GM19239 (cell line): ENCODE measurements around the gene BRPF1.

Experiments
- DNase-seq: peaks from one replicate; pipeline ENCODE4 v3.0.0; 2011; ENCODE audit warnings: low spot score; ENCODE audit not compliant: insufficient read length
- FAIRE-seq: peaks from 2 replicates; lab custom pipeline; 2011; peaks lifted over from hg19 to GRCh38; lab: Jason Lieb, UNC

The BRPF1 gene

DNA sequence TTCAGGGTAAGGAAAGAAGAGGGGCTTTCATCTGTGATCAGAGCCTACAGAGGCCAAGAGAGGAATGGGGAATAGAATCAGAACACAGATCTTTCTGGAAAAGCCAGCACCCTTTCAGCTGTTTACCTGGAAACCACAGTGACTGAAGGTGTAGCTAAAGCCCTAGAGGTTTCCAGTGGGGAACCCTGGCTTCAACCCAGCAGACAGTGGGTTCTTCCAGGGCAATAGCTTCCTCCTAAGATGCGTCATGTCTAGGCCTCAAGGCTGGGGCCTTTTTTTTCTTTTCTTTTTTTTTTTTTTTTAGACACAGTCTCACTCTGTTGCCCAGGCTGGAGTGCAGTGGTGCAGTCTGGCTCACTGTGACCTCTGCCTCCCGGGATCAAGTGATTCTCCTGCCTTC, 31.0 kb upstream of the BRPF1 start:
- FAIRE-seq (no peak), DNase-seq (no peak)

- FAIRE-seq (no peak), DNase-seq (no peak)
These were observed 30.5 kb upstream of the BRPF1 start for GRCh38 chr3:9701006-9701405.

DNA sequence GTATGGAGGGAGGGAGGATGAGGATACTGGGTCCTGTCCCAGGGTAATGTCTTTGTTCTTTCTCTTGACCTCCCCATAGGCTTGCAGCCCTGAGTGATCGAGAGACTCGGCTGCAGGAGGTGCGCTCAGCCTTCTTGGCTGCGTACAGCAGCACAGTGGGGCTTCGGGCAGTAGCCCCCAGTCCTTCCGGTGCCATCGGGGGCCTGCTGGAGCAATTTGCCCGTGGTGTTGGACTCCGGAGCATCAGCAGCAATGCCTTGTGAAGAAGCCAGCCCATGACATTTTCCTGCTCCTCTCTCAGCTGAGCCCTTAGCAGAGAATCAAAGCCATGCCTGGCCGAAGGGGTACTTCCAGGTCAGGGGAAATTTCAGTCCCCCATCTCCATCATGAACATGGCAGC, 29.8 kb upstream of the BRPF1 start:
- DNase-seq (no peak), FAIRE-seq (no peak)

DNA sequence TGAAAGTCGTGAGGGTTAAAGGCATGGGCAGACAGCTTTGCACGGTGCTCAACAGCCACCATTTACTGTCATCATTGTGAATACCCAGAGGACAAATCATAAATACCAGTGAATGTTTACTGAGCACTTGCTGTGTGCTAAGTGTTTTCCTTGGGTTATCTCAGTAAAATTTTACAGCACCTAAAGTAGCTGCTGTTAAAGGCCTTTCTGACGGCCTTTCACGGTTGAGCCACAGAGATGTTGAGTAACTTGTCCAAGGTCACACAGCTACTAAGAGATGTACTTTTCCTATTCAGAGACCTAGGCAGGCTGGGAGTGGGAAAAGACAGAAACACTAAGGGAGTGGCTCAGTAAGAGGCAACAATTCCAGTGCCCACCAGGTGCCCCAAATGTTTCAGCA, 28.3 kb upstream of the BRPF1 start:
- DNase-seq (no peak), FAIRE-seq (no peak)

- no peak for DNase-seq
- no peak for FAIRE-seq
These were observed 27.7 kb upstream of the BRPF1 start, which contains the start of gene CPNE9 for GRCh38 chr3:9703736-9704346. CPNE9 (plus strand) TSS chr3:9703833; CDS start chr3:9703997, 164 bp downstream.

DNA sequence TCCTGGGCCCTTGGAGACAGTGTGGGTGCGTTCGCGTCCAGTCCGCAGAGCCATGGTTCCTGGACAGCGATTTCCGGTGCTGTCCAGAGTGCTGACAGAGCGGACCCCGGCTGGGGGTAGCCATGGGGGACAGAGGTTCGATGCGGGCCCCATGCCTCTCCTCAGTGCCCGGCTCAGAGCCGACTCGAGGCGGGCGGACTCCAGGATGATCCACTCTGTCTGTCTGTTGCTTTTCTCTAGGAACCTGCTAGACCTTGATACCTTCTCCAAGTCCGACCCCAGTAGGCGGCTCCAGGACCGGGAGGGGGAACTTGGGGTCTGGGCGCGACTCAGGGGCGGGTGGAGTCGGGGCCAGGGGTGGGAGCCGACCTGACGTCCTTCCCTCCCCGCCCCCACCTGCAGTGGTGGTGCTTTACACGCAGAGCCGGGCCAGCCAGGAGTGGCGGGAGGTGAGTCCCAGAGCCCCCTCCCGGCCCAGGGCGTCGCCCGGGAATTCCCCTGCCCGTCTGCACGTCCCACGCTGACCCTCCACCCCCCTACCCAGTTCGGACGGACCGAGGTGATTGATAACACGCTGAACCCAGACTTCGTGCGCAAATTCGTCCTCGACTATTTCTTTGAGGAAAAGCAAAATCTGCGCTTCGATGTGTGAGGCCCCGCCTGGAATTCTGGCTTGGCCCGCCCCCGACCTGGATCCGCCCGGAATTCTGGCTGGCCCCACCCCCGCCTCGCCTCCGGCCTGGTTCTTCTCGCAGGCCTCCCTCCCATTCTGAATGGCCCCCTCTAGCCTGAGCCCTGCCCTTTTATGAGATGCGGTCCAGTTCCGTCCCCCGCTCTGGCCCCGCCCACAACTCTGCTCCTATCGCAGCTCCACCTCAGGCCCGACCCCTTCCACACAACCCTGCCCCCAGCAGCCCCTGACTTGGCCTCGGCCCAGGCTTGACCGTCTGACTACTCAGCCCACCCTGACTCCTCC, 26.9 kb upstream of the BRPF1 start:
- FAIRE-seq (no peak), DNase-seq (no peak)

DNA sequence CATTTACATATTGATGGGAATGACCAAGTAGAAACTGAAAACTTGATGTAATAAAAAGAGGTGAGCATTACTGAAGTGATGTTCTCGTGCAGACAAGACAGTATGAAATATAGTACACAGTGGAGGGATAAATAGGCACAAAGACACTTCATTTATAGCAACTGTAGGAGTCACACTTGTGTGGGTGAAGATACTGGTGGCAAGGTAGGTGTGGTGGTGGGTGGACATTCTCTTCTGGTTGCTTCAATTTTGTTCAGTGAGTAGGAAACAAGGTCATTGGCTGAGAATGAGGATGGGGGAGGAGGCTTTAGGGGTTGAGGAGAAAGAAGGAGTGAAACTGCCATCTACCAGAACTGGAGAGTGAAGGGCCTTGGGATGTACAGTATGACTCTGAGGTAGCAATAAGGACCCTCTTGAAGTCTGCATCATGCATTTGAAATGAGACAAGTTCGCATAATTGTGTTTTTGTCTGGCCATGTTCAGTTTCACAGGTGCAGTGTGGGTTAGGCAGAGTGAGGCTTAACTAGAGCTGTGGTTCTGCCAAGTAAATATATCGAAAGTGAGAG, 21.3 kb upstream of the BRPF1 start:
- DNase-seq (no peak), FAIRE-seq (no peak)

DNA sequence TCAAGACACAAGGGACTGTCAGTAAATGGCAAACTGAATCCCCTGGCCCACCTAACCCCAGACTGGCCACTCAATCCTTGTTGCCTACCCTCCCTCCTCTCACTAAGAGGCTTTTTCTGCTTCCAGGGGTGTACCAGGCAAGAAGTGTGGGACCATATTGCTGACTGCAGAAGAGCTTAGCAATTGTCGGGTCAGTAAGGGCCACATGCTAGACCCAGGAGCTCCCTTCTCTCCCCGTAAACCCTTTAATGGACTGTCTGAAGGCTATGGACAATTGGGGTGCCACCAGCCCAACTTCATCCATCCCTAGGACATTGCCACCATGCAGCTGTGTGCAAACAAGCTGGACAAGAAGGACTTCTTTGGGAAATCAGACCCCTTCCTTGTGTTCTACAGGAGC, 19.1 kb upstream of the BRPF1 start:
- DNase-seq (no peak), FAIRE-seq (no peak)

GRCh38 chr3:9713142-9713541, 18.4 kb upstream of the BRPF1 start:
- DNase-seq (no peak), FAIRE-seq (no peak)

GRCh38 chr3:9715136-9715535, 16.4 kb upstream of the BRPF1 start:
- no peak for FAIRE-seq
- DNase-seq, result no peak

DNA sequence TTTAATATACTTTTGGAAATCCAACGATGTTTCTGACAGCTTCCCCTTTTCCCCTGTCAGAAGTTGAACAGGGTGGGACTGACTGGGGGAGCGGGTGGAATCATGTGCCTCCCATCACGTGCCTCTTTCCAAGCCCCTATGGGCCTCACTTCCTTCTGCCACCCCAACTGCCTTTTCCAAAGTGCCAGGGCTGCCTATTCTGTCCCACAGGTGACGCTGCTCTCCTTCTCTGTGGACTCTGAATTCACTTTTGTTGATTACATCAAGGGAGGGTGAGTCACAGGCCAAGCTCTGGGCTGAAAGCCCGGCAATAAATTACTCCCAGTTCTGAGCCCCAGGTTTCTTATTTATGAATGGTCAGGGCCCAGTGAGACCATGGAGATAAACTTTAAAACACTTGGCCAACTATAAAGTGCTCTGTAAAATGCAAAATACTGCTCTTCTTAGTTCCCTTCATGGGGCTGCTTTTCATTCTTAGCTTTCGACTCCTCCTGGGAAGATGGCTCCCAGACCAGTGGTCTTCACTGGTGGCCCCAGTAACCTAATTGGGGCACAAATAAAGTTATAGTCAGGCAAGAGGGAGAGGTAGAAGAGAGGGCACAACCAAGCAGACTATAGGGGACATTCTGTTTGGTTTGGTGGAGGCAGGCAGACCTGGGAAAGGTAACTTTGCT, 15.6 kb upstream of the BRPF1 start:
- DNase-seq (no peak), FAIRE-seq (no peak)

- DNase-seq (no peak), FAIRE-seq (no peak)
These were observed 14.6 kb upstream of the BRPF1 start for GRCh38 chr3:9716801-9717555.

DNA sequence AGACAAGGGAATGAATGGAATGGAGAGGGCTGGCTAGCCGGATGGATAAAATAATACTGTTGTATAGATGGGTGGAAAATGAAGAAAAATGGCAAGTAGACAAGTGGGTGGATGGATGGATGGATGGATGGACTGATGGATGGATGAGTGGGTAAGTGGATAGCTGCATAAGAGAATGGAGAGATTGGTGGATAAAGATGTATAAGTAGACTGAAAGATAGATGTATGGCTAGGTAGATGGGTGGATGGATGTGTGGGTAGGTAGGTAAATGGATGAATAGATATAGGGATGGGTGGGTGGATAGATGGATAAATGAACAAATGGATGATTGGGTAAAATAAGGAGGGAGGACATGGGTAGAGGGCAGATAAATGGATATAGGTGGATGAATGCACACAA, 14.0 kb upstream of the BRPF1 start:
- no peak for FAIRE-seq

DNA sequence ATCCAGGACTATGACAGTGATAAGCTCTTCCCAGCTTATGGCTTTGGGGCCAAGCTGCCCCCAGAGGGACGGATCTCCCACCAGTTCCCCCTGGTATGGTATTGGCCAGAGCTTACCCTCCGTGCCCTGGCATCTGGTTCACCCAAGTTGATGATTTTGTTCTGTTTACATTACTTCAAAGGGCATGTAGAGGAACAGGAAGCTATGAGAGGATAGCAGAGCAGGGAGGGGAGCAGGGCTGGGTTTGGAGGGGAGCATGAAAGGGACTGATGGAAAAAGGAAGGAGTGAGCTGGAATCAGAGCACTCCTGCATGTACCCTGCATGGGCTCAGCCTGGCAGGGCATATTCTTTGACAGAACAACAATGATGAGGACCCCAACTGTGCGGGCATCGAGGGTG, 13.4 kb upstream of the BRPF1 start:
- DNase-seq (no peak), FAIRE-seq (no peak)

More for the DNA sequence above, 14.0 kb upstream of the BRPF1 start:
- no peak for DNase-seq

DNA sequence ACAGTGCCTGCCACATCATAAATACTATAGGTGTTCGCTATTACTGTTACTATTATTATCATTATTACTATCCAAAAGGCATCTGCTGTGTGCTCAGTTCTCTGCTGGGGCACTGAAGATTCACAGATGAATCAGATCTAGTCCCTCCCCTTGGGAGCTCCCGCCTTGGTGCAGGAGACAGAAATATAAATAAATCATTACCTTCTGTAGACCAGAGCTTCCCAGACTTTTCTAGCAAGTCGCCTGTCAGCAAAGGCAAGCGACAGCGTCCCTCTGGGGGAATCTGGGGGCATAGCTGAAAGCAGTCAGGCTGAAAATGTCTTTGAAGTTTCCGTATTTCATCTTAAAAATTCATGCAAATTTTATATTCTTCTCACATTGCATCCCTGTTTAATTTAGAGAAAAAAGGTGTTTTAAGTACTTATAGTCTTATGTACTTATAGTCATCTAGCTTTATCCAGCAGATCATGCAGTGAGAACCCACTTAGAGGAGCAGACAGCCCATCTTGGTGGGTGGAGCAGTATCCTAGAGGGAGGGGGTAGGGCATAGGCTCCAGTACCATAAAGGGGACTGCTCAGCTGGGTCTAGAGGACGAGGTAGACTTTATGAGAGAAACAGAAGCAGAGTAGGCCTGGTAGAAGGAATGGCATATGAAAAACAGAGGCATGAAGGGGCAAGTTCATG, 10.4 kb upstream of the BRPF1 start:
- DNase-seq (no peak), FAIRE-seq (no peak)

DNA sequence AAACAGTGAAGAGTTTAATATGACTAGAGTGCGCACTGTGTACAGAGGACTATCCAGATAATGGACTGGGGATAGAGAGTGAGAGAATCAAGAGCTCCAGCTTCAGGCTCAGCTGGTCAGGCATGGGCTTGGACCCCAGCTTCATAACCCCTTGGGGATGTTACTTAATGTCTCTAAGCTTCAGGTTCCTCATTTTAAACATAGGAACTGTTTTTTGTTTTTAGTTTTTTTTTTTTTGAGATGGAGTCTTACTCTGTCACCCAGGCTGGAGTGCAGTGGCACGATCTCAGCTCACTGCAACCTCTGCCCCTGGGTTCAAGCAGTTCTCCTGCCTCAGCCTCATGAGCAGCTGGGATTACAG, 9.9 kb upstream of the BRPF1 start:
- DNase-seq (no peak), FAIRE-seq (no peak)

- no peak for DNase-seq
- no peak for FAIRE-seq
These were observed 5.6 kb upstream of the BRPF1 start for GRCh38 chr3:9725775-9726515.

DNA sequence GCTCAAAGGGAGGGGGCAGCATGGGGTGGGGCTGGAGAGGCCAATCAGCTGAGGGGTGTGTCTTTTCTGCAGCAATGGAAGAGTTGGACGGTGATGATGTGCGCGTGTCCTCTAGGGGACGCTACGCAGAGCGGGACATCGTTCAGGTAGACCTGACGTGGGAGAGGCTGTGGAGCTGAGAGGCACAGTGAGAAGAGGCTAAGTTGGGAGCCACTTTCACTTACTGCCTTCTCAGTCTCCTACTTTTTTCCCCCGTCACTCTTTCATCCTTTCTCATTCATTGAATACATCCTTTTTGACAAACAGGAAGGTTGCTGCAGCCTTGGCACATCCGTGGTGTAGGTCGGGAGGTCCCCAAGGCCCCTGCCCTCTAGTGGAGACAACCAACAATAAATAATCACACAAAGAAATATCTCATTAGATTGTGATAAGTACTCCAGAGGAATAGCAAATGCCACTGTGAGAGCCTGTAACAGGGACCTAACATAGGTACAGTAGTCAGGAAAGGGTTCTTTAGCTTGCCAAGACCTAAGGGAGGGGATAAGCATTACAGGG, 4.4 kb upstream of the BRPF1 start:
- no peak for DNase-seq
- no peak for FAIRE-seq

- DNase-seq (no peak), FAIRE-seq (no peak)
These were observed 3.8 kb upstream of the BRPF1 start for GRCh38 chr3:9727743-9728142.
